Liver (tissue), 3 donors: ENCODE results near the gene MAGI1.

ENCODE experiments used
- FOXA1 ChIP-seq: IDR thresholded peaks from 2 replicates; pipeline ENCODE4 v1.6.1; 2016; ENCODE audit warnings: antibody characterized with exemption
- RXRA ChIP-seq, 2 donors: IDR thresholded peaks; 2 replicates each; pipeline ENCODE4 v1.6.1; 2017 to 2018; ENCODE audit warnings: antibody characterized with exemption in 2 of 2, mild to moderate bottlenecking in 1 of 2
- SP1 ChIP-seq: IDR thresholded peaks from 2 replicates; pipeline ENCODE4 v1.6.1; 2018; ENCODE audit warnings: antibody characterized with exemption, mild to moderate bottlenecking
- ZBTB33 ChIP-seq: IDR thresholded peaks from 2 replicates; pipeline ENCODE4 v1.6.1; 2016; ENCODE audit warnings: antibody characterized with exemption
- TF ChIP-seq, protein P1 (sequence below): fragments of 150-350 bp; IDR thresholded peaks from 2 replicates; pipeline ENCODE4 v1.5.1; 2017; ENCODE audit warnings: improper control_type of control experiment, low read depth, low read length; ENCODE audit not compliant: missing input control
- TF ChIP-seq, protein P2 (sequence below): IDR thresholded peaks from 2 replicates; pipeline ENCODE4 v1.6.1; 2016; ENCODE audit warnings: antibody characterized with exemption
- donor health status: healthy.
- donor health status: healthy.

DNA sequence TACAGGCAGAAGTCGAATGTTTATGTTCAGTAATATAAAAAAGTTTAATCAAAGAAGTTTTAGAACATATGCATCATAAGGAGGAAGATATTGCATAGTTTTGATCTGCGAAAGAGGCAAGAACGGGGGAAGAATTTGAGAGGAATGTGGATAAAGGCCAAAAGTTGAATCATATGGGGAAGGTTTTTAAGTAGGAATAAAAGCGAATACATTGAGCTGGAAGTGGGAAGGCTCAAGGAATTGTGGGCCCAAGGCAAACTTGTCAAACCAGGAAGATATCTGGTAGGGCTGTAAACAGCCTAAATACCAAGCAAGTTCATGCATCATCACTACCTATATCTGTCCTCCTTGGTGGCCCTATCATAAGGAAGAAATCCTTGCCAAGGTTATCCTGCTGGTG is 186.9 kb downstream of the MAGI1 start:
- TF ChIP-seq ZBTB33, result no peak
- TF ChIP-seq, protein P1, sequence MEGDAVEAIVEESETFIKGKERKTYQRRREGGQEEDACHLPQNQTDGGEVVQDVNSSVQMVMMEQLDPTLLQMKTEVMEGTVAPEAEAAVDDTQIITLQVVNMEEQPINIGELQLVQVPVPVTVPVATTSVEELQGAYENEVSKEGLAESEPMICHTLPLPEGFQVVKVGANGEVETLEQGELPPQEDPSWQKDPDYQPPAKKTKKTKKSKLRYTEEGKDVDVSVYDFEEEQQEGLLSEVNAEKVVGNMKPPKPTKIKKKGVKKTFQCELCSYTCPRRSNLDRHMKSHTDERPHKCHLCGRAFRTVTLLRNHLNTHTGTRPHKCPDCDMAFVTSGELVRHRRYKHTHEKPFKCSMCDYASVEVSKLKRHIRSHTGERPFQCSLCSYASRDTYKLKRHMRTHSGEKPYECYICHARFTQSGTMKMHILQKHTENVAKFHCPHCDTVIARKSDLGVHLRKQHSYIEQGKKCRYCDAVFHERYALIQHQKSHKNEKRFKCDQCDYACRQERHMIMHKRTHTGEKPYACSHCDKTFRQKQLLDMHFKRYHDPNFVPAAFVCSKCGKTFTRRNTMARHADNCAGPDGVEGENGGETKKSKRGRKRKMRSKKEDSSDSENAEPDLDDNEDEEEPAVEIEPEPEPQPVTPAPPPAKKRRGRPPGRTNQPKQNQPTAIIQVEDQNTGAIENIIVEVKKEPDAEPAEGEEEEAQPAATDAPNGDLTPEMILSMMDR, result no peak
- TF ChIP-seq, protein P2, sequence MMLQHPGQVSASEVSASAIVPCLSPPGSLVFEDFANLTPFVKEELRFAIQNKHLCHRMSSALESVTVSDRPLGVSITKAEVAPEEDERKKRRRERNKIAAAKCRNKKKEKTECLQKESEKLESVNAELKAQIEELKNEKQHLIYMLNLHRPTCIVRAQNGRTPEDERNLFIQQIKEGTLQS, result no peak
- TF ChIP-seq FOXA1, result no peak
- TF ChIP-seq SP1, result no peak
- TF ChIP-seq RXRA (IDR thresholded peaks at IDR 0.05), result no peak
